Endodermal cell (in vitro differentiated cells): Measurements from ENCODE around the gene BTG4. TPM values are rescaled to one million over a fixed set of nuclear protein-coding genes. Genes with fewer than 3 reads are reported as not detected.

Experiments
- DNase-seq: peaks from one replicate; pipeline ENCODE4 v3.0.0-alpha.2; 2017
- H3K27ac ChIP-seq: 2 replicates; pipeline ENCODE4 v1.5.1; 2013; ENCODE audit warnings: mild to moderate bottlenecking, low read depth, low read length, moderate library complexity
- H3K27me3 ChIP-seq: 2 replicates; pipeline ENCODE4 v1.6.1; 2013; ENCODE audit warnings: mild to moderate bottlenecking, low read length, moderate library complexity; ENCODE audit not compliant: insufficient read depth, control insufficient read depth, poor library complexity, severe bottlenecking
- H3K36me3 ChIP-seq: 2 replicates; pipeline ENCODE4 v1.7.0; 2013; ENCODE audit warnings: mild to moderate bottlenecking, low read length, moderate library complexity; ENCODE audit not compliant: control insufficient read depth, insufficient read depth
- H3K4me1 ChIP-seq: one replicate; pipeline ENCODE4 v1.7.0; 2013; ENCODE audit warnings: low read length; ENCODE audit not compliant: control insufficient read depth, insufficient read depth
- H3K4me3 ChIP-seq: 2 replicates; pipeline ENCODE4 v1.5.1; 2013; ENCODE audit warnings: mild to moderate bottlenecking, low read length, moderate library complexity
- H3K9ac ChIP-seq: 2 replicates; pipeline ENCODE4 v1.6.1; 2013; ENCODE audit warnings: mild to moderate bottlenecking, low read length, moderate library complexity; ENCODE audit not compliant: poor library complexity, severe bottlenecking; ENCODE audit errors: extremely low read depth
- H3K9me3 ChIP-seq: 2 replicates; pipeline ENCODE4 v1.6.1; 2013; ENCODE audit warnings: mild to moderate bottlenecking, low read length, moderate library complexity; ENCODE audit not compliant: control insufficient read depth
- H3K27ac Mint-ChIP-seq: 2 replicates; pipeline ENCODE4 v1.8.0; 2020; ENCODE audit warnings: mixed read lengths
- H3K27me3 Mint-ChIP-seq: 2 replicates; pipeline ENCODE4 v1.8.0; 2021; ENCODE audit warnings: mild to moderate bottlenecking, mixed read lengths; ENCODE audit not compliant: insufficient read depth
- H3K36me3 Mint-ChIP-seq: 2 replicates; pipeline ENCODE4 v1.8.0; 2020; ENCODE audit warnings: low read depth, mixed read lengths
- H3K4me1 Mint-ChIP-seq: 2 replicates; pipeline ENCODE4 v1.8.0; 2020; ENCODE audit warnings: mixed read lengths
- H3K4me3 Mint-ChIP-seq: 2 replicates; pipeline ENCODE4 v1.8.0; 2020; ENCODE audit warnings: mild to moderate bottlenecking, moderate library complexity, mixed read lengths
- H3K9me3 Mint-ChIP-seq: 2 replicates; pipeline ENCODE4 v1.8.0; 2020; ENCODE audit warnings: mild to moderate bottlenecking, mixed read lengths
- CTCF ChIP-seq: fragments of 200-600 bp; sonication (generic); conservative IDR thresholded peaks from 2 replicates; pipeline ENCODE4 v1.5.0; 2021; ENCODE audit warnings: antibody characterized with exemption, mild to moderate bottlenecking
- WGBS, 2 experiments: methylation state at CpG; one replicate each; pipeline versions ENCODE4 v1.1.5 to v1.1.7; 2013; ENCODE audit warnings: missing lambda C conversion rate in 2 of 2, mixed read lengths in 1 of 2; ENCODE audit not compliant: insufficient coverage in 1 of 2, insufficient read length in 1 of 2; 5-methylcytosine and 5-hydroxymethylcytosine counted together
- total RNA-seq, 2 donors: library from RNA; stranded (reverse); fragmentation: NEBNext Ultra II Directional in 1 of 2; extraction: Animal tissue kit (Norgen Biotek cat#: 25700) in 1 of 2; gene quantifications; 2 replicates in 1 of 2; 3 replicates in 1 of 2; pipeline ENCODE4 v1.2.1, GENCODE V29; 2021

Gene BTG4
- total RNA-seq, 2 donors from 2014 or later = not detected

DNA sequence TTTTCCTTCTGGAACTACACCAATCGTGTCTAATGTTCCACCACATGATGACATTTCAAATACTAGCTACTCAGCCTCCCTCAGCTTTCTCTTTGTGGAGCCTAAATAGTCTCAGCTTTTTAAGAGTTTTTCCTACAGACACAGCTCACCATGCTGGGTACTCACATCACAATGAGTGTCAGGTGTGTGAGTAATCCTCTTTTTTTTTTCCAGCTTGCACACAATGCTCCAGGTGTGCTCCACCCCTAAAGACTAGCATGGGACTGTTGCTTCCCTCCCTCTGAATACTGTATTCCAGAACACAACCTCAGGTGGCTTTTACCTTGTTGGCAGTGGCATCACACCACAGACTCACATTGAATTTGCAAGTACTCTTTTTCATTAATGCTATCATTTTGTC is 11.7 kb downstream of the BTG4 start:
- no peaks in the 10 kb centered on the region for H3K36me3 Mint-ChIP-seq
- no peak overlapping the region for H3K4me3 ChIP-seq
- no peak overlapping the region for H3K27ac Mint-ChIP-seq
- H3K4me3 Mint-ChIP-seq = no peak overlapping the region
- no peaks in the 10 kb centered on the region for H3K9me3 ChIP-seq
- H3K27me3 ChIP-seq = peaks cover 91% of the 10 kb centered on the region
- H3K27ac ChIP-seq = no peak overlapping the region
- H3K4me1 Mint-ChIP-seq = peaks cover 22% of the 10 kb centered on the region
- H3K27me3 Mint-ChIP-seq = peaks cover 77% of the 10 kb centered on the region
- no peak for TF ChIP-seq CTCF
- no peaks in the 10 kb centered on the region for H3K9me3 Mint-ChIP-seq
- no peak overlapping the region for H3K9ac ChIP-seq
- no peaks in the 10 kb centered on the region for H3K36me3 ChIP-seq
- DNase-seq = no peak
- no peaks in the 10 kb centered on the region for H3K4me1 ChIP-seq
- 78 to 83% methylated on average over 1 of the region's 1 CpG for WGBS, 2 experiments

DNA sequence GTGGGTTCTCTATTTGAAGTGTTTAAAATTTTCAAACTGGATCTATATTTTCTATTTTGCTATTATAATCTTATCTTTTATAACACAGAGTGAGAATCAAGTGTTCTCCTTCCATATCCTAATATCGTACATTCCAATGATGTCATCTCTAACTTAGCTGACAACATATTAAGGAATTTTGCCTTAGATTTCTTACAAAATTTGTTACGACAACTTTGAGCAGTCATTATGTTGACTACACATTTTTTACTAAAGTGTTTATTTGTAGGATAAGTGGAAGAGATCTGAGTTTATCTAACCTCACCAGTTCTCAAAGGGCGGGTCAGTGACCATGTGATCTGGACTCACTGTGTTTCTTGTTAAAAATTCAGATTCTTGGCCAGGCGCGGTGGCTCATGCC is 12.7 kb downstream of the BTG4 start:
- 88 to 100% methylated on average over 2 to 5 of the region's 5 CpGs for WGBS, 2 experiments
- H3K4me3 ChIP-seq = no peak overlapping the region
- peaks cover 22% of the 10 kb centered on the region for H3K4me1 Mint-ChIP-seq
- TF ChIP-seq CTCF = no peak
- peaks cover under 1% of the 10 kb centered on the region for H3K4me1 ChIP-seq
- DNase-seq = no peak
- H3K9me3 Mint-ChIP-seq = no peaks in the 10 kb centered on the region
- no peaks in the 10 kb centered on the region for H3K36me3 ChIP-seq
- H3K27me3 Mint-ChIP-seq = peaks cover 75% of the 10 kb centered on the region
- H3K9me3 ChIP-seq = no peaks in the 10 kb centered on the region
- no peak overlapping the region for H3K27ac Mint-ChIP-seq
- H3K27ac ChIP-seq = no peak overlapping the region
- no peak overlapping the region for H3K4me3 Mint-ChIP-seq
- H3K27me3 ChIP-seq = peaks cover 93% of the 10 kb centered on the region
- H3K9ac ChIP-seq = no peak overlapping the region
- no peaks in the 10 kb centered on the region for H3K36me3 Mint-ChIP-seq

- Mint-ChIP-seq H3K9me3 (peaks cover 8% of the 10 kb centered on the region), H3K27me3 (peaks cover 78% of the 10 kb centered on the region), H3K36me3 (no peaks in the 10 kb centered on the region), H3K4me1 (peaks cover 24% of the 10 kb centered on the region), H3K4me3 (peak overlapping the region; percentile 2), H3K27ac (peak overlapping the region; percentile 3)
- H3K27me3 ChIP-seq = peaks cover 87% of the 10 kb centered on the region
- TF ChIP-seq CTCF = no peak
- peaks cover 7% of the 10 kb centered on the region for H3K4me1 ChIP-seq
- H3K4me3 ChIP-seq = peak overlapping the region; percentile 15
- no peak overlapping the region for H3K27ac ChIP-seq
- 43 to 50% methylated on average over 1 of the region's 1 CpG for WGBS, 2 experiments
- no peaks in the 10 kb centered on the region for H3K36me3 ChIP-seq
- DNase-seq = peak; percentile 79
- no peaks in the 10 kb centered on the region for H3K9me3 ChIP-seq
- H3K9ac ChIP-seq = no peak overlapping the region
Observed at GRCh38 chr11:111494040-111494439, 18.1 kb downstream of the BTG4 start.
